ENCODE data around the gene CDC6. TPM values are rescaled to one million over a fixed set of nuclear protein-coding genes. Genes with fewer than 3 reads are reported as not detected.
A peak's percentile ranks its signal among the peaks of the same experiment; 100 is the strongest.

Gene CDC6
- total RNA-seq, 1 donor from 2014 or later: 65.3 TPM

GRCh38 chr17:40352779-40353394 lies 65.2 kb downstream of the CDC6 start:
- Histone ChIP-seq H3K36me3 (no peaks in the 10 kb centered on the region), H3K27me3 (no peaks in the 10 kb centered on the region), H3F3A (ENCODE audit: low read depth) (peaks cover 8% of the 10 kb centered on the region), H3K9ac (no peak overlapping the region), H3K27ac (no peak overlapping the region), H3K4me3 (no peak overlapping the region), H3K79me2 (ENCODE audit: low read depth) (no peaks in the 10 kb centered on the region), H3K4me1 (peaks cover 30% of the 10 kb centered on the region), H2AFZ (replicated peaks) (no peak overlapping the region), H3K4me2 (no peak overlapping the region), H3K9me3 (ENCODE audit: low read depth) (no peaks in the 10 kb centered on the region), H4K20me1 (ENCODE audit: low read depth) (peaks cover 31% of the 10 kb centered on the region)
- Mint-ChIP-seq H3K4me1 (peaks cover 51% of the 10 kb centered on the region), H3K9me3 (no peaks in the 10 kb centered on the region), H3K27ac (peak overlapping the region; percentile 34), H3K4me3 (peak overlapping the region; percentile 55), H3K36me3 (peaks cover 14% of the 10 kb centered on the region), H3K27me3 (ENCODE audit: insufficient read depth, low read depth) (no peaks in the 10 kb centered on the region)
- DNase-seq (ENCODE audit: low spot score): no peak
- TF ChIP-seq EZH2 (IDR thresholded peaks at IDR 0.05) (no peak), EZH2phosphoT487 (IDR thresholded peaks at IDR 0.05) (no peak), CTCF (IDR thresholded peaks at IDR 0.05) (no peak)

Other genes with a start within 250 kb of the CDC6 start
- gene MED24, start 233.5 kb upstream of the CDC6 start, total RNA-seq (ENCODE audit: low replicate concordance): 64.3 and 109 TPM in 2 replicates
- 14.5 and 20.8 TPM in 2 replicates for gene THRA, start 224.9 kb upstream of the CDC6 start, total RNA-seq (ENCODE audit: low replicate concordance)
- 0.24 and 0.87 TPM in 2 replicates for gene NR1D1, start 187.3 kb upstream of the CDC6 start, total RNA-seq (ENCODE audit: low replicate concordance)
- gene MSL1, start 165.9 kb upstream of the CDC6 start, total RNA-seq (ENCODE audit: low replicate concordance): 144 and 190 TPM in 2 replicates
- 64.0 and 68.9 TPM in 2 replicates for gene CASC3, start 147.3 kb upstream of the CDC6 start, total RNA-seq (ENCODE audit: low replicate concordance)
- gene RAPGEFL1, start 110.4 kb upstream of the CDC6 start, total RNA-seq (ENCODE audit: low replicate concordance): 6.8 and 8.3 TPM in 2 replicates
- gene WIPF2, start 68.6 kb upstream of the CDC6 start, total RNA-seq (ENCODE audit: low replicate concordance): 6.8 and 9.3 TPM in 2 replicates
- gene RARA, start 21.3 kb downstream of the CDC6 start, total RNA-seq (ENCODE audit: low replicate concordance): 9.0 and 9.4 TPM in 2 replicates
- gene GJD3, start 76.9 kb downstream of the CDC6 start, total RNA-seq (ENCODE audit: low replicate concordance): not detected in 2 replicates
- 566 and 968 TPM in 2 replicates for gene TOP2A, start 130.0 kb downstream of the CDC6 start, total RNA-seq (ENCODE audit: low replicate concordance)
- 14.4 and 20.3 TPM in 2 replicates for gene IGFBP4, start 155.6 kb downstream of the CDC6 start, total RNA-seq (ENCODE audit: low replicate concordance)
- not detected in 2 replicates for gene TNS4, start 213.7 kb downstream of the CDC6 start, total RNA-seq (ENCODE audit: low replicate concordance)